ENCODE data around the gene ZNF423.

ZNF423 gene

GRCh38 chr16:49618955-49619354, 237.0 kb downstream of the ZNF423 start:
- DNase-seq: no peak

- DNase-seq: no peak
Measured at GRCh38 chr16:49617710-49618330, 238.1 kb downstream of the ZNF423 start.

- no peak for DNase-seq
Measured at GRCh38 chr16:49617016-49617629, 238.8 kb downstream of the ZNF423 start.

GRCh38 chr16:49615576-49615975, 240.3 kb downstream of the ZNF423 start:
- DNase-seq: no peak

GRCh38 chr16:49610983-49611382, 244.9 kb downstream of the ZNF423 start:
- DNase-seq: no peak

GRCh38 chr16:49608779-49609178, 247.1 kb downstream of the ZNF423 start:
- DNase-seq: no peak

- no peak for DNase-seq
Measured at GRCh38 chr16:49608098-49608497, 247.8 kb downstream of the ZNF423 start.

- DNase-seq: no peak
Measured at GRCh38 chr16:49605536-49606254, 250.2 kb downstream of the ZNF423 start.

GRCh38 chr16:49604602-49605001, 251.3 kb downstream of the ZNF423 start:
- DNase-seq: no peak

- DNase-seq: no peak
Measured at GRCh38 chr16:49603956-49604355, 252.0 kb downstream of the ZNF423 start.

GRCh38 chr16:49602976-49603310, 253.0 kb downstream of the ZNF423 start:
- DNase-seq: no peak

GRCh38 chr16:49602201-49602975, 253.5 kb downstream of the ZNF423 start:
- DNase-seq: no peak

GRCh38 chr16:49601576-49601975, 254.3 kb downstream of the ZNF423 start:
- DNase-seq: no peak

- no peak for DNase-seq
Measured at GRCh38 chr16:49600976-49601375, 254.9 kb downstream of the ZNF423 start.

GRCh38 chr16:49600536-49600935, 255.4 kb downstream of the ZNF423 start:
- DNase-seq: no peak

GRCh38 chr16:49599704-49600103, 256.2 kb downstream of the ZNF423 start:
- DNase-seq: no peak

- DNase-seq: no peak
Measured at GRCh38 chr16:49599281-49599680, 256.6 kb downstream of the ZNF423 start.

GRCh38 chr16:49598383-49599170, 257.3 kb downstream of the ZNF423 start:
- DNase-seq: no peak

- DNase-seq: no peak
Measured at GRCh38 chr16:49597796-49598195, 258.1 kb downstream of the ZNF423 start.

- no peak for DNase-seq
Measured at GRCh38 chr16:49596648-49597291, 259.1 kb downstream of the ZNF423 start.

GRCh38 chr16:49596068-49596467, 259.8 kb downstream of the ZNF423 start:
- peak; percentile 18 for DNase-seq

Data from GDM1 (cell line).